Measurements from ENCODE around the gene NELL1.
"Not testable (repeated sequence)": the region's sequence is repeated elsewhere in the genome, so short reads cannot be mapped to it uniquely, and the experiment has no call there.

NELL1 gene

GRCh38 chr11:21260101-21260500, 590.7 kb downstream of the NELL1 start:
- CTCF ChIA-PET: no interaction called here
- no peak for TF ChIP-seq SP1 (IDR thresholded peaks at IDR 0.05)
- TF ChIP-seq FOXA1 (IDR thresholded peaks at IDR 0.05): no peak
- TF ChIP-seq FOXM1 (IDR thresholded peaks at IDR 0.05; ENCODE audit: borderline replicate concordance): no peak
- TF ChIP-seq TARDBP (IDR thresholded peaks at IDR 0.05): no peak
- TF ChIP-seq NFRKB (IDR thresholded peaks at IDR 0.05): no peak
- TF ChIP-seq SUZ12 (IDR thresholded peaks at IDR 0.05): no peak
- no peak for TF ChIP-seq ARNT (IDR thresholded peaks at IDR 0.05)
- no peak for TF ChIP-seq ZNF384 (IDR thresholded peaks at IDR 0.05)
- no peak for TF ChIP-seq HDGF (IDR thresholded peaks at IDR 0.05; ENCODE audit: borderline replicate concordance)
- TF ChIP-seq ELF4 (IDR thresholded peaks at IDR 0.05): no peak
- TF ChIP-seq CTBP1 (IDR thresholded peaks at IDR 0.05; ENCODE audit: borderline replicate concordance): no peak
- TF ChIP-seq FOXK2 (IDR thresholded peaks at IDR 0.05): no peak
- TF ChIP-seq LEF1 (IDR thresholded peaks at IDR 0.05; ENCODE audit: borderline replicate concordance): no peak
- no peak for TF ChIP-seq PKNOX1 (IDR thresholded peaks at IDR 0.05)
- TF ChIP-seq BHLHE40 (IDR thresholded peaks at IDR 0.05; ENCODE audit: borderline replicate concordance): no peak
- TF ChIP-seq L3MBTL2 (conservative IDR thresholded peaks at IDR 0.05): no peak
- POLR2A ChIA-PET: no interaction called here
- DNase-seq (ENCODE audit: extremely low spot score): no peak

- ChIA-PET CTCF (no interaction called here), POLR2A (no interaction called here)
- TF ChIP-seq TARDBP (IDR thresholded peaks at IDR 0.05): no peak
- TF ChIP-seq NFRKB (IDR thresholded peaks at IDR 0.05): no peak
- TF ChIP-seq PKNOX1 (IDR thresholded peaks at IDR 0.05): no peak
- no peak for TF ChIP-seq FOXK2 (IDR thresholded peaks at IDR 0.05)
- no peak for TF ChIP-seq L3MBTL2 (conservative IDR thresholded peaks at IDR 0.05)
- no peak for TF ChIP-seq BHLHE40 (IDR thresholded peaks at IDR 0.05; ENCODE audit: borderline replicate concordance)
- no peak for TF ChIP-seq FOXM1 (IDR thresholded peaks at IDR 0.05; ENCODE audit: borderline replicate concordance)
- TF ChIP-seq ARNT (IDR thresholded peaks at IDR 0.05): no peak
- no peak for TF ChIP-seq ELF4 (IDR thresholded peaks at IDR 0.05)
- no peak for TF ChIP-seq CTBP1 (IDR thresholded peaks at IDR 0.05; ENCODE audit: borderline replicate concordance)
- no peak for TF ChIP-seq SP1 (IDR thresholded peaks at IDR 0.05)
- DNase-seq (ENCODE audit: extremely low spot score): no peak
Observed at GRCh38 chr11:21262992-21263391, 593.6 kb downstream of the NELL1 start.

- TF ChIP-seq FOXA1 (IDR thresholded peaks at IDR 0.05) (no peak), PKNOX1 (IDR thresholded peaks at IDR 0.05) (no peak), ELF4 (IDR thresholded peaks at IDR 0.05) (no peak), BHLHE40 (IDR thresholded peaks at IDR 0.05; ENCODE audit: borderline replicate concordance) (no peak), FOXK2 (IDR thresholded peaks at IDR 0.05) (no peak), HDGF (IDR thresholded peaks at IDR 0.05; ENCODE audit: borderline replicate concordance) (no peak), LEF1 (IDR thresholded peaks at IDR 0.05; ENCODE audit: borderline replicate concordance) (no peak), ZNF384 (IDR thresholded peaks at IDR 0.05) (no peak), NFRKB (IDR thresholded peaks at IDR 0.05) (no peak), TARDBP (IDR thresholded peaks at IDR 0.05) (no peak), SUZ12 (IDR thresholded peaks at IDR 0.05) (no peak), FOXM1 (IDR thresholded peaks at IDR 0.05; ENCODE audit: borderline replicate concordance) (no peak), ARNT (IDR thresholded peaks at IDR 0.05) (no peak), SP1 (IDR thresholded peaks at IDR 0.05) (no peak), L3MBTL2 (conservative IDR thresholded peaks at IDR 0.05) (no peak), CTBP1 (IDR thresholded peaks at IDR 0.05; ENCODE audit: borderline replicate concordance) (no peak)
- ChIA-PET CTCF (no interaction called here), POLR2A (no interaction called here)
- DNase-seq (ENCODE audit: extremely low spot score): no peak
Observed at GRCh38 chr11:21264125-21264524, 594.7 kb downstream of the NELL1 start.

GRCh38 chr11:21268036-21268435, 598.6 kb downstream of the NELL1 start:
- DNase-seq (ENCODE audit: extremely low spot score): no peak
- CTCF ChIA-PET: no interaction called here
- POLR2A ChIA-PET: no interaction called here
- TF ChIP-seq BHLHE40 (IDR thresholded peaks at IDR 0.05; ENCODE audit: borderline replicate concordance) (no peak), FOXA1 (IDR thresholded peaks at IDR 0.05) (no peak), ZNF384 (IDR thresholded peaks at IDR 0.05) (no peak), NFRKB (IDR thresholded peaks at IDR 0.05) (no peak), LEF1 (IDR thresholded peaks at IDR 0.05; ENCODE audit: borderline replicate concordance) (no peak), ARNT (IDR thresholded peaks at IDR 0.05) (no peak), SP1 (IDR thresholded peaks at IDR 0.05) (no peak), HDGF (IDR thresholded peaks at IDR 0.05; ENCODE audit: borderline replicate concordance) (no peak), PKNOX1 (IDR thresholded peaks at IDR 0.05) (no peak), ELF4 (IDR thresholded peaks at IDR 0.05) (no peak), FOXK2 (IDR thresholded peaks at IDR 0.05) (no peak), CTBP1 (IDR thresholded peaks at IDR 0.05; ENCODE audit: borderline replicate concordance) (no peak), TARDBP (IDR thresholded peaks at IDR 0.05) (no peak), FOXM1 (IDR thresholded peaks at IDR 0.05; ENCODE audit: borderline replicate concordance) (no peak), SUZ12 (IDR thresholded peaks at IDR 0.05) (no peak), L3MBTL2 (conservative IDR thresholded peaks at IDR 0.05) (no peak)

GRCh38 chr11:21272139-21272538, 602.8 kb downstream of the NELL1 start:
- POLR2A ChIA-PET; CTCF ChIA-PET; DNase-seq (ENCODE audit: extremely low spot score): not testable (repeated sequence)

- TF ChIP-seq TARDBP (IDR thresholded peaks at IDR 0.05): no peak
- no peak for TF ChIP-seq ELF4 (IDR thresholded peaks at IDR 0.05)
- no peak for TF ChIP-seq BHLHE40 (IDR thresholded peaks at IDR 0.05; ENCODE audit: borderline replicate concordance)
- no peak for TF ChIP-seq NFRKB (IDR thresholded peaks at IDR 0.05)
- no peak for TF ChIP-seq CTBP1 (IDR thresholded peaks at IDR 0.05; ENCODE audit: borderline replicate concordance)
- TF ChIP-seq SUZ12 (IDR thresholded peaks at IDR 0.05): no peak
- no peak for TF ChIP-seq FOXM1 (IDR thresholded peaks at IDR 0.05; ENCODE audit: borderline replicate concordance)
- POLR2A ChIA-PET: no interaction called here
Observed at GRCh38 chr11:21278840-21279239, 609.5 kb downstream of the NELL1 start.

More at GRCh38 chr11:21278840-21279239, 609.5 kb downstream of the NELL1 start:
- CTCF ChIA-PET: no interaction called here
- no peak for DNase-seq (ENCODE audit: extremely low spot score)

All from HEK293T (cell line).